OCI-LY7 (cell line): ENCODE data around the gene ZBTB49. TPM values are rescaled to one million over a fixed set of nuclear protein-coding genes. Genes with fewer than 3 reads are reported as not detected.

Source experiments
- BruUV-seq: library from RNA; stranded (reverse); fragments of 400-500 nt; replicated peaks from 2 replicates; lab custom pipeline; 2021; lab: Mats Ljungman, UMichigan
- CTCF ChIA-PET: fragments of 300-600 bp; sonication (Branson Sonifier 250); formaldehyde crosslinking; loops from one replicate; lab custom pipeline; 2022; ENCODE audit warnings: antibody characterized with exemption; ENCODE audit not compliant: unreplicated experiment; lab: Charles Lee
- POLR2A ChIA-PET: fragments of 300-600 bp; sonication (Branson Sonifier 250); formaldehyde crosslinking; loops from one replicate; lab custom pipeline; 2022; ENCODE audit warnings: antibody characterized with exemption; lab: Charles Lee
- DNase-seq: peaks from one replicate; pipeline ENCODE4 v3.0.0-alpha.2; 2015; ENCODE audit warnings: low spot score
- H2AFZ ChIP-seq: fragments of 200-600 bp; sonication (generic), shearing (Covaris generic); 2 replicates; pipeline ENCODE4 v1.6.1; 2014; ENCODE audit warnings: mild to moderate bottlenecking, antibody characterized with exemption, low read length, moderate library complexity
- H3K27ac ChIP-seq: fragments of 200-600 bp; sonication (generic); 2 replicates; pipeline ENCODE4 v1.5.1; 2014; ENCODE audit warnings: mixed run types, low read depth, mild to moderate bottlenecking, moderate library complexity, low read length, inconsistent platforms; ENCODE audit not compliant: poor library complexity, severe bottlenecking
- H3K36me3 ChIP-seq: fragments of 200-600 bp; sonication (generic); 2 replicates; pipeline ENCODE4 v1.6.1; 2014; ENCODE audit warnings: mild to moderate bottlenecking, antibody characterized with exemption, low read length, moderate library complexity, mixed read lengths; ENCODE audit not compliant: insufficient read depth
- H3K4me1 ChIP-seq: fragments of 200-600 bp; sonication (generic); 2 replicates; pipeline ENCODE4 v1.5.1; 2014; ENCODE audit warnings: mild to moderate bottlenecking, low read length; ENCODE audit not compliant: insufficient read depth, poor library complexity, severe bottlenecking
- H3K4me2 ChIP-seq: fragments of 200-600 bp; sonication (generic); 2 replicates; pipeline ENCODE4 v1.6.1; 2014; ENCODE audit warnings: mild to moderate bottlenecking, low read length
- H3K4me3 ChIP-seq: fragments of 200-600 bp; sonication (generic); 2 replicates; pipeline ENCODE4 v1.5.1; 2014; ENCODE audit warnings: mild to moderate bottlenecking, low read depth, low read length; ENCODE audit not compliant: poor library complexity, severe bottlenecking
- H3K79me2 ChIP-seq: fragments of 200-600 bp; sonication (generic); 2 replicates; pipeline ENCODE4 v1.6.1; 2016; ENCODE audit warnings: low read depth, mild to moderate bottlenecking, low read length, moderate library complexity, mixed read lengths; ENCODE audit not compliant: insufficient read depth
- H3K9me2 ChIP-seq: fragments of 200-600 bp; sonication (generic); 2 replicates; pipeline ENCODE4 v1.6.1; 2016; ENCODE audit warnings: mild to moderate bottlenecking, low read length, mixed read lengths; ENCODE audit not compliant: insufficient read depth
- H3K9me3 ChIP-seq: fragments of 200-600 bp; sonication (generic); 2 replicates; pipeline ENCODE4 v1.6.1; 2014; ENCODE audit warnings: mild to moderate bottlenecking, mixed run types, low read length, mixed read lengths
- H4K20me1 ChIP-seq: fragments of 200-600 bp; sonication (generic); 2 replicates; pipeline ENCODE4 v1.6.1; 2014; ENCODE audit warnings: mild to moderate bottlenecking, antibody characterized with exemption, low read length, moderate library complexity, mixed read lengths; ENCODE audit not compliant: insufficient read depth
- EZH2phosphoT487 ChIP-seq: fragments of 200-600 bp; sonication (generic); IDR thresholded peaks from 2 replicates; pipeline ENCODE4 v1.6.1; 2018; ENCODE audit warnings: low read depth, borderline replicate concordance, mild to moderate bottlenecking, mixed run types, antibody characterized with exemption, low read length, moderate library complexity, mixed read lengths
- intact Hi-C: fragments of 100-400 bp; cut with micrococcal nuclease; formaldehyde crosslinking; loops from one replicate; pipeline ENCODE4 v1.10.0; 2022; ENCODE audit not compliant: unreplicated experiment
- total RNA-seq, 2 experiments: library from RNA; depleted of rRNA in 1 of 2; stranded (reverse); fragments of >200 nt in 1 of 2; shearing (Covaris generic) in 1 of 2; gene quantifications; 2 replicates each; pipeline ENCODE4 v1.2.3, GENCODE V29; 2014 to 2022
- TF ChIP-seq, protein P1 (sequence below): fragments of 200-600 bp; sonication (generic); conservative IDR thresholded peaks from 2 replicates; pipeline ENCODE4 v1.5.1; 2014; ENCODE audit warnings: mild to moderate bottlenecking, antibody characterized with exemption, low read length, moderate library complexity, mixed read lengths

ZBTB49 gene
- total RNA-seq, 2 experiments from 2014 or later, result 6.5 to 8.7 TPM

GRCh38 chr4:4317496-4318232, 27.6 kb downstream of the ZBTB49 start:
- no peak for DNase-seq
- H3K36me3 ChIP-seq, result peaks cover 39% of the 10 kb centered on the region; the same call in 1 of the 2 replicates
- H3K79me2 ChIP-seq, result no peaks in the 10 kb centered on the region
- H3K9me2 ChIP-seq, result no peaks in the 10 kb centered on the region
- CTCF ChIA-PET, result interaction anchor here (0.8 to 1.1 kb wide), 2 partner anchors 15 kb away, joined by 3 read pairs; no protein-coding TSS in a partner anchor
- peak overlapping the region; percentile 43; the same call in 1 of the 2 replicates for H3K4me2 ChIP-seq
- no peaks in the 10 kb centered on the region for H4K20me1 ChIP-seq
- TF ChIP-seq, protein P1, sequence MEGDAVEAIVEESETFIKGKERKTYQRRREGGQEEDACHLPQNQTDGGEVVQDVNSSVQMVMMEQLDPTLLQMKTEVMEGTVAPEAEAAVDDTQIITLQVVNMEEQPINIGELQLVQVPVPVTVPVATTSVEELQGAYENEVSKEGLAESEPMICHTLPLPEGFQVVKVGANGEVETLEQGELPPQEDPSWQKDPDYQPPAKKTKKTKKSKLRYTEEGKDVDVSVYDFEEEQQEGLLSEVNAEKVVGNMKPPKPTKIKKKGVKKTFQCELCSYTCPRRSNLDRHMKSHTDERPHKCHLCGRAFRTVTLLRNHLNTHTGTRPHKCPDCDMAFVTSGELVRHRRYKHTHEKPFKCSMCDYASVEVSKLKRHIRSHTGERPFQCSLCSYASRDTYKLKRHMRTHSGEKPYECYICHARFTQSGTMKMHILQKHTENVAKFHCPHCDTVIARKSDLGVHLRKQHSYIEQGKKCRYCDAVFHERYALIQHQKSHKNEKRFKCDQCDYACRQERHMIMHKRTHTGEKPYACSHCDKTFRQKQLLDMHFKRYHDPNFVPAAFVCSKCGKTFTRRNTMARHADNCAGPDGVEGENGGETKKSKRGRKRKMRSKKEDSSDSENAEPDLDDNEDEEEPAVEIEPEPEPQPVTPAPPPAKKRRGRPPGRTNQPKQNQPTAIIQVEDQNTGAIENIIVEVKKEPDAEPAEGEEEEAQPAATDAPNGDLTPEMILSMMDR, result no peak
- no peak for TF ChIP-seq EZH2phosphoT487
- no peak overlapping the region for H3K4me3 ChIP-seq
- H3K4me1 ChIP-seq, result peaks cover 35% of the 10 kb centered on the region
- H3K27ac ChIP-seq, result no peak overlapping the region
- H2AFZ ChIP-seq, result no peak overlapping the region
- intact Hi-C loops, result no loop called here
- no TSS peak for BruUV-seq
- H3K9me3 ChIP-seq, result no peaks in the 10 kb centered on the region
- POLR2A ChIA-PET, result interaction anchor here (0.6 to 2.0 kb wide), 4 partner anchors 10 to 70 kb away, joined by 3 to 6 read pairs (median 4); partner anchors contain the start of gene TMEM128

DNA sequence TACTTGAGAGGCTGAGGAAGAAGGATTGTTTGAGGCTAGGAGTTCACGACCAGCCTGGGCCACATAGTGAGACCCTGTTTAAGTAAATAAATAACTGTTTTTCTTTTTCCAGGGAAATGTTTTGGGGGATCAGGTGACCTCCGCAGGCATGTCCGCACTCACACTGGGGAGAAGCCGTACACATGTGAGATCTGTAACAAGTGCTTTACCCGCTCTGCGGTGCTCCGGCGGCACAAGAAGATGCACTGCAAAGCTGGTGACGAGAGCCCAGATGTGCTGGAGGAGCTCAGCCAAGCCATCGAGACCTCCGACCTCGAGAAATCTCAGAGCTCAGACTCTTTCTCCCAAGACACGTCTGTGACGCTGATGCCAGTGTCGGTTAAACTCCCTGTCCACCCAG, 30.5 kb downstream of the ZBTB49 start:
- no peak overlapping the region for H3K4me3 ChIP-seq
- H2AFZ ChIP-seq, result no peak overlapping the region
- H3K4me2 ChIP-seq, result no peak overlapping the region
- intact Hi-C loops, result no loop called here
- H4K20me1 ChIP-seq, result no peaks in the 10 kb centered on the region
- peaks cover 23% of the 10 kb centered on the region for H3K4me1 ChIP-seq
- ChIA-PET CTCF (no interaction called here), POLR2A (interaction anchor here (0.6 kb wide), 1 partner anchor 68 kb away, joined by 3 read pairs; no protein-coding TSS in a partner anchor)
- no peaks in the 10 kb centered on the region for H3K79me2 ChIP-seq
- no peak for DNase-seq
- no TSS peak for BruUV-seq
- H3K27ac ChIP-seq, result no peak overlapping the region
- TF ChIP-seq EZH2phosphoT487, result no peak
- TF ChIP-seq, protein P1, result no peak
- H3K9me2 ChIP-seq, result no peaks in the 10 kb centered on the region
- H3K36me3 ChIP-seq, result peaks cover 34% of the 10 kb centered on the region; the same call in 1 of the 2 replicates
- H3K9me3 ChIP-seq, result no peaks in the 10 kb centered on the region
